Endothelial cell (in vitro differentiated cells): ENCODE measurements around the gene KLHDC8B. TPM values are rescaled to one million over a fixed set of nuclear protein-coding genes. Genes with fewer than 3 reads are reported as not detected.
A peak's percentile ranks its signal among the peaks of the same experiment; 100 is the strongest.
"Not testable (repeated sequence)": the region's sequence is repeated elsewhere in the genome, so short reads cannot be mapped to it uniquely, and the experiment has no call there.

Source experiments
- DNase-seq: peaks from one replicate; pipeline ENCODE4 v3.0.0; 2021; ENCODE audit warnings: low spot score
- H3K27ac Mint-ChIP-seq: one replicate; pipeline ENCODE4 v1.8.0; 2021; ENCODE audit warnings: mixed read lengths, inconsistent platforms; ENCODE audit not compliant: unreplicated experiment
- H3K27me3 Mint-ChIP-seq: one replicate; pipeline ENCODE4 v1.8.0; 2021; ENCODE audit warnings: mild to moderate bottlenecking, moderate library complexity, mixed read lengths, inconsistent platforms; ENCODE audit not compliant: unreplicated experiment
- H3K36me3 Mint-ChIP-seq: one replicate; pipeline ENCODE4 v1.8.0; 2021; ENCODE audit warnings: mild to moderate bottlenecking, low read depth, mixed read lengths, inconsistent platforms; ENCODE audit not compliant: unreplicated experiment
- H3K4me1 Mint-ChIP-seq: one replicate; pipeline ENCODE4 v1.8.0; 2021; ENCODE audit warnings: mild to moderate bottlenecking, mixed read lengths, inconsistent platforms; ENCODE audit not compliant: unreplicated experiment
- H3K4me3 Mint-ChIP-seq: one replicate; pipeline ENCODE4 v1.8.0; 2021; ENCODE audit warnings: mild to moderate bottlenecking, mixed read lengths, inconsistent platforms; ENCODE audit not compliant: unreplicated experiment
- H3K9me3 Mint-ChIP-seq: one replicate; pipeline ENCODE4 v1.8.0; 2021; ENCODE audit warnings: mixed read lengths, inconsistent platforms; ENCODE audit not compliant: unreplicated experiment
- CTCF ChIP-seq: fragments of 200-600 bp; sonication (generic); IDR thresholded peaks from one replicate; pipeline ENCODE4 v1.5.0; 2021; ENCODE audit warnings: antibody characterized with exemption; ENCODE audit not compliant: unreplicated experiment
- total RNA-seq: library from RNA; stranded (reverse); fragmentation: NEBNext Ultra II Directional; extraction: Animal tissue kit (Norgen Biotek cat#: 25700); gene quantifications from one replicate; pipeline ENCODE4 v1.2.1, GENCODE V29; 2021; ENCODE audit not compliant: unreplicated experiment

KLHDC8B gene
- total RNA-seq, 1 donor from 2014 or later = 16.7 TPM

- DNase-seq = no peak
- Mint-ChIP-seq H3K9me3 (peaks cover 3% of the 10 kb centered on the region), H3K27me3 (peaks cover 5% of the 10 kb centered on the region), H3K27ac (no peak overlapping the region), H3K4me3 (no peak overlapping the region), H3K4me1 (no peaks in the 10 kb centered on the region), H3K36me3 (no peaks in the 10 kb centered on the region)
- no peak for TF ChIP-seq CTCF
These were observed 42.6 kb downstream of the KLHDC8B start for GRCh38 chr3:49213998-49214397.

- DNase-seq, H3K27me3 Mint-ChIP-seq, H3K27ac Mint-ChIP-seq, H3K9me3 Mint-ChIP-seq, H3K4me1 Mint-ChIP-seq, H3K4me3 Mint-ChIP-seq, H3K36me3 Mint-ChIP-seq: not testable (repeated sequence)
These were observed 45.3 kb downstream of the KLHDC8B start for GRCh38 chr3:49216687-49217086.

DNA sequence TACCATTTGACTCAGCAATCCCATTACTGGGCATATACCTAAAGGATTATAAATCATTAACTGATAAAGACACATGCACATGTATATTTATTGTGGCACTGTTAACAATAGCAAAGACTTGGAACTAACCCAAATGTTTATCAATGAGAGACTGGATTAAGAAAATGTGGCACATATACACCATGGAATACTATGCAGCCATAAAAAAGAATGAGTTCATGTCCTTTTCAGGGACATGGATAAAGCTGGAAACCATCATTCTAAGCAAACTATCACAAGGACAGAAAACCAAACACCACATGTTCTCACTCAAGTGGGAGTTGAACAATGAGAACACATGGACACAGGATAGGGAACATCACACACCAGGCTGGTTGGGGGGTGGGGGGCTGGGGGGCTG lies 45.7 kb downstream of the KLHDC8B start:
- not testable (repeated sequence) for H3K36me3 Mint-ChIP-seq, H3K27ac Mint-ChIP-seq, DNase-seq, H3K4me1 Mint-ChIP-seq, H3K9me3 Mint-ChIP-seq, H3K27me3 Mint-ChIP-seq, H3K4me3 Mint-ChIP-seq

DNA sequence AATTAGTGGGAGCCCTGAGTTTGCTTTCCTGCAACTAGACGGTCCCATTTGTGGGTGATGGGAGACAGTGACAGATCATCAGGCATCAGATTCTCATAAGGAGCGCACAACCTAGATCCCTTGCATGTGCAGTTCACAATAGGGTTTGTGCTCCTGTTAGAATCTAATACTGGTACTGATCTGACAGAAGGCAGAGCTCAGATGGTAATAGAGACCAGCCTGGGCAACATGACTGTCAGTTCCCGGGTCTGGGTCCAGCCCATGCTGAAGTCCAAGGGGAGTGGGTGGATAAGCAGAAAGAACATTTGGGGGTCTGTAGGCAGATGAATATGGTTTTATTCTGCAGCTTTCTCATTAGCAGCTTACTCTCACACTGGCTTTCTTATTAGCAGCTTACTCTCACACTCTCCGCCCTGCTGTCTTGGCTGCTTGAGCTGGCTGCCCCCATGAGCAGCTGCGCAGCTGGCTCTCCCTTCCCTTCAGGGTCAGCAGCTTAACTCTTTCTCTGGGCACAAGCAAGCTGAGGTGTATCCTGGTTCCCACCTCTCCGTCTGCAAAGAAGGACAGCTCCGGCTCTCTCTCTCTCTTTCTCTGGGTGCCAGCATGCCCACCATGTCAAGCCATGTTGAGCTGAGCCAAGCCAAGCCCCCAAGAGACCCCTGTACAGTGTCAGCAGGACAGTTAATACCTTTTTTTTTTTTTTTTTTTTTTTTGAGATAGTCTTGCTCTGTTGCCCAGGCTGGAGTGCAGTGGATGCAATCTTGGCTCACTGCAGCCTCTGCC lies 46.5 kb downstream of the KLHDC8B start:
- DNase-seq = no peak
- Mint-ChIP-seq H3K27ac (no peak overlapping the region), H3K4me1 (no peaks in the 10 kb centered on the region), H3K36me3 (no peaks in the 10 kb centered on the region), H3K4me3 (no peak overlapping the region), H3K27me3 (peaks cover 3% of the 10 kb centered on the region), H3K9me3 (peaks cover 3% of the 10 kb centered on the region)
- no peak for TF ChIP-seq CTCF

DNA sequence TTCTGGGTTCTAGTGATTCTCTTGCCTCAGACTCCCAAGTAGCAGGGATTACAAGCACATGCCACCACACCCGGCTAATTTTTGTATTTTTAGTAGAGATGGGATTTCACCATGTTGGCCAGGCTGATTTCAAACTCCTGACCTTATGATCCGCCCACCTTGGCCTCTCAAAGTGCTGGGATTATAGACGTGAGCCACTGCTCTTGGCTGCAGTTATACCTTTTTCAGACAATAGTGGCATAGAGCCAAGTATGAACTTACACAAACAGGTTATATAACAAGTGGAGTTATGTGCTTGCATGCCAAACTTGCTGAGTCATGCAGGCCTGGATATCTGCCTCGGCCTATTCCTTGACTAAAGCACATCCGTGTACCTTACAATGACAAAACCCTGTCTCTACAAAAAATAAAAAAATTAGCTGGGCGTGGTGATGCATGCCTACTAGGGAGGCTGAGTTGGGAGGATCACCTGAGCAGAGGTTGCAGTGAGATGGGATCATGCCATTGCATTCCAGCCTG lies 47.1 kb downstream of the KLHDC8B start:
- H3K4me1 Mint-ChIP-seq, DNase-seq, H3K36me3 Mint-ChIP-seq, H3K9me3 Mint-ChIP-seq, H3K27me3 Mint-ChIP-seq, H3K4me3 Mint-ChIP-seq: not testable (repeated sequence)
- peak overlapping the region; percentile 13 for H3K27ac Mint-ChIP-seq

- DNase-seq = no peak
- Mint-ChIP-seq H3K27me3 (peaks cover 1% of the 10 kb centered on the region), H3K36me3 (no peaks in the 10 kb centered on the region), H3K4me1 (no peaks in the 10 kb centered on the region), H3K27ac (no peak overlapping the region), H3K4me3 (peak overlapping the region; percentile 1), H3K9me3 (peaks cover under 1% of the 10 kb centered on the region)
- TF ChIP-seq CTCF = no peak
These were observed 47.7 kb downstream of the KLHDC8B start for GRCh38 chr3:49219132-49219531.

DNA sequence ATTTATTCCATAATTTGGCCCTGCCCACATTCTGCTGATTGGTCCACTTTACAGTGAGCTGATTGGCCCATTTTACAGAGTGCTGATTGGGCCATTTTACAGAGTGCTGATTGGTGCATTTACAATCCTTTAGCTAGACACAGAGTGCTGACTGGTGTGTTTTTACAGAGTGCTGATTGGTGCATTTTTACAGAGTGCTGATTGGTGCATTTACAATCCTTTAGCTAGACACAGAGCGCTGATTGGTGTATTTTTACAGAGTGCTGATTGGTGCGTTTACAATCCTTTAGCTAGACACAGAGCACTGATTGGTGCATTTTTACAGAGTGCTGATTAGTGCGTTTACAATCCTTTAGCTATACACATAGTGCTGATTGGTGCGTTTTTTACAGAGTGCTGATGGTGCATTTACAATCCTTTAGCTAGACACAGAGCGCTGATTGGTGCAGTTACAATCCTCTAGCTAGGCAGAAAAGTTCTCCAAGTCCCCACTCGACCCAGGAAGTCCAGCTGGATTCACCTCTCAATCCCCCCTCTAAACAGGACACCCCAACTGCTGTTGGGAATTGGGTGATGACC lies 49.7 kb downstream of the KLHDC8B start:
- not testable (repeated sequence) for H3K27me3 Mint-ChIP-seq, H3K4me3 Mint-ChIP-seq, DNase-seq, H3K4me1 Mint-ChIP-seq, H3K27ac Mint-ChIP-seq, H3K36me3 Mint-ChIP-seq, H3K9me3 Mint-ChIP-seq
